ENCODE data around the gene PRDM16. TPM values are rescaled to one million over a fixed set of nuclear protein-coding genes. Genes with fewer than 3 reads are reported as not detected.

Gene PRDM16
- total RNA-seq, 1 donor from 2014 or later: 6.7 TPM

- DNase-seq: no peak
These were observed 197.1 kb downstream of the PRDM16 start for GRCh38 chr1:3265835-3266805.

GRCh38 chr1:3266870-3267549 lies 198.0 kb downstream of the PRDM16 start:
- DNase-seq: no peak

- no peak for DNase-seq
These were observed 198.7 kb downstream of the PRDM16 start for GRCh38 chr1:3267550-3268270.

DNA sequence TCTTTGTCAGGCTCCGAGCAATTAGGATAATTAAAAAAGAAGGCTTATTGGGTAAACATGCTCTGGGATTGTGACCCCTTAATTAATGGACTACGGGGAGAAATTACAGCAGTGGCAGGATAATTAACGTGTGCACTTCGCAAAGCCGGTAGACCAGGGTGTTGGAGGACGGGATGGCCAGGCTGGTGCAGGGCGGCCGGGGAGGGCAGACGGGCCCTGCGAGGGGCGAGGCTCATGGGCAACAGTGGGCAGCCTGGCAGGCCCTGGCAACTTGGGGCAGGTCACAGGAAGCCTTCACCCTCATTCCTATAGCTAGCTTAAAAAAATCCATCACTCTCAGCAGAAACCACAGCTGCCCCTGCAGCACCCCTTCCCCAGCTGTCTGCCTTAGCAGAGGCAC lies 199.3 kb downstream of the PRDM16 start:
- DNase-seq: no peak

DNA sequence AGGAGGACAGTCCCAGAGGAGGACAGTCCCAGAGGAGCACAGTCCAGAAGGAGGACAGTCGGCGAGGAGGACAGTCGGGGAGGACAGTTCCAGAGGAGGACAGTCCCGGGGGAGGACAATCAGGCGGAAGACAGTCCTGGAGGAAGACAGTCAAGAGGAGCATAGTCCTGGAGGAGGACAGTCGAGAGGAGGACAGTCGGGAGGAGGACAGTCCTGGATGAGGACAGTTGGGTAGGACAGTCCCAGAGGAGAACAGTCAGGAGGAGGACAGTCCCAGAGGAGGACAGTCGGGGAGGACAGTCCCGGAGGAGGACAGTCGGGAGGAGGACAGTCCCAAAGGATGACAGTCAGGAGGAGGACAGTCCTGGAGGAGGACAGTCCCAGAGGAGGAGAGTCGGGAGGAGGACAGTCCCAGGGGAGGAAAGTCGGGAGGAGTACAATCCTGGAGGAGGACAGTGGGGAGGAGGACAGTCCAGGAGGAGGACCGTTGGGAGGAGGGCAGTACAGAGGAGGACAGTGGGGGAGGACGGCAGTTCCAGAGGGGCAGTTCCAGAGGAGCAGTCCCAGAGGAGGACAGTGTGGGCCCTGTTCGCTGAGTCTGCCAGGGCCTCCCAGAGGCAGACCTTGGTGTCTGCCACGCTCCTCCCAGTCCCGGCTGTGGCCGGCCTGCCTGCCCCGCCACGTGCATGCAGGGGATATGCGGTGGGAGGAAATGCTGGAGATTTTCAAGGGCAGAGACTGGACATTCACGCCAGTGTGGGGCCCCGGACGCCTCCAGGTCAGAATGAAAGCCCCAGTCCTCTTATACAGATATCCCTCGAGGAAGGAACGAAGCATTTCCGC lies 201.6 kb downstream of the PRDM16 start:
- DNase-seq: no peak

DNA sequence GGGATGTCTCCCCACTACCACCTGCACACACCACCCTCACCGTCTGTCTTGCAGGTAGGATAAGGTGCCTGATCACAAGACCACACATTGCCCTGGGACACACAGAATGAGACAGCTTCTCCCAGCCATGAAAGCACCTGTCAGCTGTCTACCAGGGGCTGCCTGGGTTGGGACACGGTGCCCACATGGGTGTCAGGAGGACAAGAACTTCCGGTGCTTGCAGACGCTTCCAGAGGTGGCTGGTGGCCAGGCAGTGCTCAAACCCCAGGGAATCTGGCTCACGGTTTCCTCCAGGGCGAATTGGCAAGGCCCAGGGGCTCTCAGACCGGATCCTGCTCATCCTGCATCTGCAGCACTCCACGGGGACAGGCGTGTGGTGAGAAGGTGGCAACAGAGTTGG lies 202.9 kb downstream of the PRDM16 start:
- DNase-seq: no peak

- DNase-seq: no peak
These were observed 203.5 kb downstream of the PRDM16 start for GRCh38 chr1:3272321-3273045.

- DNase-seq: no peak
These were observed 204.4 kb downstream of the PRDM16 start for GRCh38 chr1:3273447-3273846.

- no peak for DNase-seq
These were observed 206.0 kb downstream of the PRDM16 start for GRCh38 chr1:3274972-3275371.

DNA sequence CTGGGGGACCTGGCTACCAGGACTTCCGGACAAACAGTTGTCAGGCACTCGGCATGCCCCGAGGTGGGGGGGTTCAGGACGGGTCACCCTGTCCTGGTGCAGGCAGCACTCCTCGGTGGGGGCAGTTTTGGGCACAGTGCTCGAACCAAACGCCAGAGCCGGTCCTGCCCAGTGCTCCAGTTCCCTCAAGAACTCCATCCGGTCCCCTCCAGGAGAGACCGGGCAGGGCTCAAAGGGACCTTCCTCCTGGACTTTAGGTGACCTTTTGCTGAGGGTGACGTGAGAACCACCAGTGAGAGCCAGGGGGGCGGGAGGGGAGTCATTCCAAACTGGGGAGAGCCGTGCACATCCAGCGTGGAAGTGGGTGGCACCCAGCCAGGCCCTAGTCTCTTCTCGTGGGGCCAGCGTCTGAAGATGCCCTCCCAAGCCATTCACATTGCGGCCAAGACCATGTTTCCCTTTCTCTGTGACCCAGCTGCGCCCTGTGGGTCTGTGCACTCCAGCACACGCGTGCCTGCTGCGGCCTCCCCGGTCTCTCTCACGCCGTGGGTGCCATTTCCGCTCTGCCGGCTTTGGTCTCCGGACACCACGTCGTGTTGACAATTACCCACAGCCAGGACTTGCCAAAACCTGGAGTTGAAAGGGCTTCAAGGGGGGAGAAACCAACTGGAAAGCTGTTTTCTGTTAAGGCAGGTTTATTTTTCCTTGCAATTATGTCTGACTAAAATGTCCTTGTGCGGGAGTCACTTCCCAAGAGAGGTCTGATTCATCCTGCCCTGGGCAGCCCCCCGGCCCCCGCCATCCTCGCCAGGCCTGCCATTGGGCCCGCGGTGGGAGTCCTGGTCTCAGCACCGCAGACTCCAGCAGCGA lies 206.7 kb downstream of the PRDM16 start:
- DNase-seq: no peak

- no peak for DNase-seq
These were observed 207.4 kb downstream of the PRDM16 start for GRCh38 chr1:3276341-3276800.

DNA sequence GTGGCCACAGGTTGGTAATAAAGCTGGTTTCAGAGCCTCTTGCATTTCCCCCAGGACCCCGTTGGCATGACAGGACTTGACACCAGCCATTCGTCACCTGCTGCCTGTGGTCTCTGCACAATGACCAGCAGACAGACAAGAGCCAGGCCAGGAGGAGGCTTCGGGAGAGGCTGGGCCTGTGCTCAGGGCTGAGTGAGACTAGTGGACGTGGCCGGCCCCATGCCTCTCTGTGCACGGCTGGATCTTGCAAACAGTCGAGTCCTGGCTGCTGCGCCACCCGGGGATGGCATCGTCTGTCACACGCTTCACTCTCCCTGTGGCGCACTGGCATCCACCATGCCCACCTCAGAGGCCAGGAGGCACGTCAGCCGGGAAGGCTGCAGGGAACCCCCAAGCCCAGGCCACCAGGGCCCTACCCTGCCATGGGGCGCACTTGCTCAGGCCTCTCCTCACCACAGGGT lies 208.0 kb downstream of the PRDM16 start:
- DNase-seq: no peak

DNA sequence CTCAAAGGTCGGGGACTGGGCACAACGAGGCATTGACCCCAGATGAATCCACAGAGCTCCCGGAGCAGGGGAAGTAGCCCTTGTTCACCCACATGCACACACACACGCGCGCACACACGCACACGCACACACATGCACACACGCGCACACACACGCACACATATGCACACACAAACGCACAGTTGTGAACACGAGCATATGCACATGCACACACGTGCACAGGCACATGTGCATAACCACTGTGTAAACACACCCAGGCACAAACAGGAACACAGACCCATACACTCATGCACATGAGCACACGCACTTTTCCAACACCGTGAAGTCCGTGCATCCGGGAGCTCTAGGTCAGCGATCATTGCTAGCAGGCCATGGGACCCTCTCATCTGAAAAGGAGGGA lies 208.6 kb downstream of the PRDM16 start:
- DNase-seq: no peak

DNA sequence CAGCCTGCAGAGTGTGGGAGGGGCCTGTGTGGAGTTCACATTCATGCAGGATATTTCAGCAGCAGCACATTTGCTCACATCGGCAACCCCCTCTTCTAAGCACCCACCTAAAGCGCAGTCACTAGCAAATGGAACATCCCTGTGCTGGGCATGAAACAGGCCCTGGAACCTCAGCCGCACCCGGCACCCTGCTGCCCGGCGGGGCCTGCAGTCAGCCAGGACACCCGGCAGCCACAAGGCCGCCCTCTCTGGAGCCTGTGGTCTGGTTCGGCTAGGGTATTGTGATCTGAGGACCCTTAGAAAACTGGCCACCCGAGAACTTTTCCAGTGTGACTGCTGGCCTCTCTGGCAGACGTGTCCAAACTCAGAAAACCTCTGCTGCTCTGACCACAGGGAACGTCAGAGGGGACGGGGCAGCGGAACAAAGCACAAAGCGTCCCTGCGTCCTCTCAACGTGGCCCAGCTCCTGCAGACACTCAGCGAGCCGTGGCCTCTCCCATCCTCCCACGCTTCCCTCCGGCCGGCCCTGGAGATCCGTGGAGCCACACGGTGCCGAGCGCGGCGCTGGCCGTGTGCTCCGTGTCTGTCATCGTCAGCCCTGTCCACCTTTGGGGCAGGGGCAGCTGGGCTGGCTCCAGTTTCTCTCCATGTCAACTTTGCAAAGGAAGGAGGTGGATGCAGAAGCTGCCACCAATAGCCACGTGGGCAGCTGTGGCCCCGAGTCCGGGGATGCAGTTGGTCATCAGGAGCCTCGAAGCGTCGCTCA lies 209.6 kb downstream of the PRDM16 start:
- no peak for DNase-seq

- DNase-seq: no peak
These were observed 210.1 kb downstream of the PRDM16 start for GRCh38 chr1:3279182-3279470.

DNA sequence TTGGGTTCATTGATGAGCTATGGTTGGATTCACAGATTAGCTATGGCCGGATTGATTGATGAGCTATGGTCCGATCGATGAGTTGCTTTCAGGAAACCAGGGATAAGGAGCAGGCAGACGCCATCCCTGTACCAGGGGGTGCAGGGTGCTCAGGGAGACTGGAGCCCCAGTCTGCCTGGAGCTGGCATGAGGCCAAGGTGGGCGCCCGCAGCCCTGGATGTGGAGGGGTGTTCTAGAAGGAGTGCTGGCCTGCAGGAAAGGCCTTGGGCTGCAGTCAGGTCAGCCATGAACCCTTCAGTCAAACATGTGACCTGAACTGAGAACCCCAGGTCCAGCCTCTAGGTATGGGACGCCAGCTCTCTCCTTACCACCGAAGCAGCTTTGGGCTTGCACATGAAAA lies 212.7 kb downstream of the PRDM16 start:
- DNase-seq: no peak

- DNase-seq: no peak
These were observed 213.2 kb downstream of the PRDM16 start for GRCh38 chr1:3282186-3282585.

DNA sequence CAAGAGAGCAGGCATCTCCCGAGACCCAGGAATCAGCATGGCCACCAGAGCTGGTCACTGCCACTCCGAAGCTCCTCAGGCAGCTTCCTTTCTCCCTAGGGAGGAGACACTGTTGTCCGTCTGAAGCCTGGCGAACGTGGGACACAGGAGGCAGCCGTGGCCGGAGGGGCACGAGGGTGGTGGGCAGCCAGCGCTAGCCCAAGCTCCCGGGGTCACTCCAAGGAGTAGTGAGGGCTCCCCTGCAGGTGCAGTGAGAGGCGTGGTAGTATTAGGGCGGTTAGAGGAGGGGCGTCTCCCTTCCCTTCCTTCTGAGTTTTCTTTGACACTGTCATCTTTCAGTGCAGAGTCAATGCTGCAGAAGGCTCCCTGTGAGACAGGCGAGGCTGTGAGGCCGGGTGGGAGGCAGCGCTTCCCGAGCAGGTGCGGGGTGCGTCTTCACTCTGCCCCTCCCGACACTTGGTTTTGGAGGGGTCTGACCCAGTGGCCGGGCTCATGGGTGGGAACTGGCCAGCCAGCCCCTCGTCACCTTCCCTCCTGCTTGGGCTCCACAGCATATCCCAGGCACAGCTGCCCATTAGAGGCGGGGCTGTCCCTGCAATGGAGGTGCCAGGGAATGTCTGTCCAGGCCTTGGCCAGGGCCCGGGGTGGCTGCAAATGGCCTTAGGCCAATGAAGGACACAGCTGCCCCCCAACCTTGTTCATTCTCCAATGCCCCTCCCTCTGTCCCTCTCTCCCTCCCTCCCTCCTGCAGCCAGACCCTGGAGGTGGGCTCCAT lies 213.8 kb downstream of the PRDM16 start:
- DNase-seq: no peak

DNA sequence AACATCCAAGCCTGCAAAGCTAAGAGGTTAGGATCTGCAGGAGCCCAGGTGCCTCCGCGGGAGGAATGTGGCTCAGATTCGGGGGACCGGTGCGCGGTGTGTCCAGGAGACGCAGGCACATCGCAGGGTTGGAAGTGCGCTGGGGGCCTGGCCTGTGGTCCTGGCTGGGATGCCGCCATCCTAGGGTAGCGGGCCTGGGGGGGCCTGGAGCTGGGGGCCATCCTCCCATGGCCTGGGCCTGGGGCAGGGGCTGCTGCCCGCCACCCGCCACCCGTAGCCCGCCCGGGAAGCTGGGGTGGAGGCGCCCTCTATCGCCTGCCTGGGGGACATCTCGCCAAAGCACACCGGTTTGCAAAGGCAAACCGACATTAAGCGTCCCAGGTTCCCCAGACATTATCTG lies 214.8 kb downstream of the PRDM16 start:
- DNase-seq: no peak

Data from occipital lobe (tissue), 2 donors.